Sigmoid colon (tissue), 7 donors: ENCODE data around the gene ZSCAN4. TPM values are rescaled to one million over a fixed set of nuclear protein-coding genes. Genes with fewer than 3 reads are reported as not detected.

Source experiments
- DNase-seq: peaks from one replicate; pipeline ENCODE4 v3.0.0-alpha.2; 2019
- H3K27ac ChIP-seq, 4 donors: fragments of 200-600 bp; sonication (generic); one replicate each; pipeline ENCODE4 v1.5.1; 2016 to 2019; ENCODE audit warnings: mild to moderate bottlenecking in 1 of 4
- H3K27me3 ChIP-seq, 3 donors: fragments of 200-600 bp; sonication (generic); one replicate each; pipeline ENCODE4 v1.5.1; 2019; ENCODE audit warnings: mild to moderate bottlenecking in 1 of 3
- H3K36me3 ChIP-seq, 4 donors: fragments of 200-600 bp; sonication (generic); one replicate each; pipeline ENCODE4 v1.5.1; 2016 to 2019
- H3K4me1 ChIP-seq, 4 donors: fragments of 200-600 bp; sonication (generic); one replicate each; pipeline ENCODE4 v1.5.1; 2017 to 2019
- H3K4me3 ChIP-seq, 4 donors: fragments of 200-600 bp; sonication (generic); one replicate each; pipeline ENCODE4 v1.5.1; 2017 to 2019; ENCODE audit warnings: mild to moderate bottlenecking in 2 of 4, moderate library complexity in 1 of 4
- H3K9me3 ChIP-seq, 4 donors: fragments of 200-600 bp in 3 of 4; sonication (generic) in 3 of 4; one replicate each; pipeline versions ENCODE4 v1.5.1 to v1.6.1; 2013 to 2019
- CTCF ChIP-seq, 4 experiments: fragments of 450-650 bp in 3 of 4; fragments of 200-600 bp in 1 of 4; IDR thresholded peaks; one replicate each; pipeline ENCODE4 v1.5.1; 2016 to 2019; ENCODE audit warnings: antibody characterized with exemption in 4 of 4, mild to moderate bottlenecking in 3 of 4, moderate library complexity in 2 of 4
- EP300 ChIP-seq, 4 donors: sonication (generic); formaldehyde crosslinking; IDR thresholded peaks; one replicate each; pipeline ENCODE4 v1.6.1; 2017; ENCODE audit warnings: antibody characterized with exemption in 4 of 4
- POLR2A ChIP-seq, 2 donors: fragments of 450-650 bp; IDR thresholded peaks; one replicate each; pipeline ENCODE4 v1.6.1; 2016; ENCODE audit warnings: antibody characterized with exemption in 2 of 2, mild to moderate bottlenecking in 2 of 2, moderate library complexity in 2 of 2
- POLR2AphosphoS5 ChIP-seq, 4 donors: sonication (generic); formaldehyde crosslinking; IDR thresholded peaks; one replicate each; pipeline ENCODE4 v1.6.1; 2017; ENCODE audit warnings: antibody characterized with exemption in 4 of 4
- WGBS, 2 donors: extraction: QIAGEN DNeasy Blood & Tissue Kit; methylation state at CpG; one replicate each; pipeline ENCODE4 v1.1.7; 2013; 5-methylcytosine and 5-hydroxymethylcytosine counted together
- intact Hi-C: fragments of 100-400 bp; cut with DNase I; formaldehyde crosslinking; loops from one replicate; pipeline ENCODE4 v1.15.1; 2023
- polyA plus RNA-seq, 3 donors: library from polyadenylated mRNA; stranded (reverse); fragments of 200-250 nt; gene quantifications; one replicate each; pipeline ENCODE4 v1.2.3, GENCODE V29; 2013
- total RNA-seq, 4 donors: library from RNA; depleted of rRNA; stranded (reverse); fragments of >200 nt; gene quantifications; one replicate each; pipeline ENCODE4 v1.1.0, GENCODE V29; 2016
- donor health status: healthy with polysubstance abuse.
- donor health status: Bipolar disorder and iron deficiency.
- donor health status: healthy.

ZSCAN4 gene
- total and polyA plus RNA-seq, 7 donors: 0.36 TPM; not detected in 6

- WGBS, 2 donors: 71 to 80% methylated on average over 2 of the region's 2 CpGs
Measured at GRCh38 chr19:57675881-57676280, 7.1 kb downstream of the ZSCAN4 start.

DNA sequence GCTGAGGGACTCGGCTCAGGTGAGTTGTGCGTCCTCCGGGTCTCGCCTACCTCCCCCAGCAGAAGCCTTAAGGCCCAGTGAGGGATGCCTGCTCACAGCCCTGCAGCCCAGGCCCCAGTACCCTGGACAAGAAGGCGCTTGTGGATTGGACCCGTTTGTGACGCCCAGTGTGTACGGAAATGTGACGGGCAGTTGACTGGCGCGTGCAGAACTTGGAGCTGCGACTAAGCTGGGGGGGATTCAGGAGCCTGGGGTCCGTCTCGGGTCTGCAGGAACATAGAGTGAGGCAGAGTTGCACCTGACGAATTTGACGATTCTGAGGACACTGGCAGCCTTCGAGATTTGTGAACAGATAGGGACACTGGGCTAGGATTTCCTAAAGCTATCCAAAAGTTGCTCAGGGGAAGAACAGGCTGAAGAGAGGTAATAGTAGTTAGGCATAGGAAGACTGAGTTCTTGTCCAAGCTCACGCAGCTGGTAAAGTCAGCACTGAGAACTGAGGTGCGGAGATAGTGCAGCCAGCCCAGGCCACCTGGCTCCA is 13.6 kb downstream of the ZSCAN4 start:
- no peaks in the 10 kb centered on the region for H3K27me3 ChIP-seq
- peaks cover 6 to 37% (median 22%) of the 10 kb centered on the region in 4 donors for H3K9me3 ChIP-seq
- H3K27ac ChIP-seq: peak overlapping the region; percentile 18 to 72 (median 56)
- peaks cover 0 to 18% (median 12%) of the 10 kb centered on the region in 4 donors for H3K4me1 ChIP-seq
- H3K4me3 ChIP-seq: peak overlapping the region; percentile 76 to 86 (median 82)
- peaks cover 0 to 39% (median 32%) of the 10 kb centered on the region in 4 donors for H3K36me3 ChIP-seq
- TF ChIP-seq CTCF (IDR thresholded peaks at IDR 0.05) (no peak), POLR2A (IDR thresholded peaks at IDR 0.05) (no peak), POLR2AphosphoS5 (IDR thresholded peaks at IDR 0.05) (no peak), EP300 (IDR thresholded peaks at IDR 0.05) (no peak)
- WGBS, 2 donors: 5 to 8% methylated on average over 19 of the region's 19 CpGs
- intact Hi-C loops: no loop called here
- DNase-seq: peak; percentile 61

More at GRCh38 chr19:57675881-57676280, 7.1 kb downstream of the ZSCAN4 start:
- Histone ChIP-seq H3K36me3 (no peaks in the 10 kb centered on the region), H3K4me3 (no peak overlapping the region), H3K27me3 (no peaks in the 10 kb centered on the region), H3K9me3 (peaks cover 0 to 3% (median 0%) of the 10 kb centered on the region in 4 donors), H3K27ac (no peak overlapping the region), H3K4me1 (no peaks in the 10 kb centered on the region)
- DNase-seq: no peak
- intact Hi-C loops: no loop called here
- TF ChIP-seq POLR2A (IDR thresholded peaks at IDR 0.05) (no peak), CTCF (IDR thresholded peaks at IDR 0.05) (no peak), POLR2AphosphoS5 (IDR thresholded peaks at IDR 0.05) (no peak), EP300 (IDR thresholded peaks at IDR 0.05) (no peak)

GRCh38 chr19:57686727-57687126 is 18.0 kb downstream of the ZSCAN4 start:
- intact Hi-C loops: no loop called here
- H3K27me3 ChIP-seq: no peaks in the 10 kb centered on the region
- H3K27ac ChIP-seq: no peak overlapping the region
- peaks cover 0 to 53% (median 35%) of the 10 kb centered on the region in 4 donors for H3K36me3 ChIP-seq
- H3K4me1 ChIP-seq: peaks cover 0 to 18% (median 12%) of the 10 kb centered on the region in 4 donors
- TF ChIP-seq CTCF (IDR thresholded peaks at IDR 0.05) (no peak), POLR2A (IDR thresholded peaks at IDR 0.05) (no peak), POLR2AphosphoS5 (IDR thresholded peaks at IDR 0.05) (no peak), EP300 (IDR thresholded peaks at IDR 0.05) (no peak)
- peak; percentile 12 for DNase-seq
- WGBS, 2 donors: 97 to 99% methylated on average over 3 of the region's 3 CpGs
- no peak overlapping the region for H3K4me3 ChIP-seq
- peaks cover 23 to 71% (median 44%) of the 10 kb centered on the region in 4 donors for H3K9me3 ChIP-seq

- intact Hi-C loops: no loop called here
- Histone ChIP-seq H3K9me3 (peaks cover 23 to 71% (median 47%) of the 10 kb centered on the region in 4 donors), H3K27ac (no peak overlapping the region), H3K27me3 (no peaks in the 10 kb centered on the region), H3K36me3 (peaks cover 0 to 53% (median 35%) of the 10 kb centered on the region in 4 donors), H3K4me3 (no peak overlapping the region), H3K4me1 (peaks cover 0 to 14% (median 10%) of the 10 kb centered on the region in 4 donors)
- no peak for TF ChIP-seq POLR2A (IDR thresholded peaks at IDR 0.05)
- peak; percentile 6 for DNase-seq
- 98% methylated on average over 12 of the region's 12 CpGs for WGBS, 2 donors
Measured at GRCh38 chr19:57687363-57688010, 18.8 kb downstream of the ZSCAN4 start.

- peaks cover 0 to 53% (median 35%) of the 10 kb centered on the region in 4 donors for H3K36me3 ChIP-seq
Measured at GRCh38 chr19:57688011-57688763, 19.5 kb downstream of the ZSCAN4 start.

More at GRCh38 chr19:57688011-57688763, 19.5 kb downstream of the ZSCAN4 start:
- DNase-seq: peak; percentile 4
- intact Hi-C loops: no loop called here
- Histone ChIP-seq H3K4me3 (no peak overlapping the region), H3K27ac (no peak overlapping the region), H3K4me1 (peaks cover 0 to 7% (median 3%) of the 10 kb centered on the region in 4 donors), H3K27me3 (no peaks in the 10 kb centered on the region), H3K9me3 (peaks cover 23 to 78% (median 50%) of the 10 kb centered on the region in 4 donors)
- 96 to 97% methylated on average over 6 of the region's 6 CpGs for WGBS, 2 donors
- TF ChIP-seq EP300 (IDR thresholded peaks at IDR 0.05) (no peak), POLR2AphosphoS5 (IDR thresholded peaks at IDR 0.05) (no peak), CTCF (IDR thresholded peaks at IDR 0.05) (no peak)
